ENCODE results near the gene TMEM220.

TMEM220 gene

GRCh38 chr17:10728331-10728892, 1.4 kb downstream of the TMEM220 start:
- no peak for TF ChIP-seq CTCF (conservative IDR thresholded peaks at IDR 0.05; ENCODE audit: low read depth, low read length)
- Histone ChIP-seq H4K20me1 (ENCODE audit: insufficient read depth) (no peaks in the 10 kb centered on the region), H3K79me2 (ENCODE audit: insufficient read depth, low read depth) (no peaks in the 10 kb centered on the region), H3K27me3 (ENCODE audit: insufficient read depth, low read depth) (no peaks in the 10 kb centered on the region), H3K4me3 (IDR thresholded peaks at IDR 0.05; ENCODE audit: insufficient read depth, low read depth, low read length) (no peak overlapping the region), H3K27ac (no peak overlapping the region), H3K4me2 (no peak overlapping the region), H3K4me1 (ENCODE audit: low read depth, poor library complexity, severe bottlenecking) (no peaks in the 10 kb centered on the region), H3K36me3 (ENCODE audit: insufficient read depth) (no peaks in the 10 kb centered on the region), H2AFZ (ENCODE audit: low read depth) (no peak overlapping the region), H3K9ac (no peak overlapping the region)

GRCh38 chr17:10727192-10727591, 2.6 kb downstream of the TMEM220 start:
- Histone ChIP-seq H3K9ac (no peak overlapping the region), H3K4me2 (no peak overlapping the region), H2AFZ (ENCODE audit: low read depth) (no peak overlapping the region), H3K36me3 (ENCODE audit: insufficient read depth) (no peaks in the 10 kb centered on the region), H3K27me3 (ENCODE audit: insufficient read depth, low read depth) (no peaks in the 10 kb centered on the region), H4K20me1 (ENCODE audit: insufficient read depth) (no peaks in the 10 kb centered on the region), H3K27ac (no peak overlapping the region), H3K79me2 (ENCODE audit: insufficient read depth, low read depth) (no peaks in the 10 kb centered on the region), H3K4me1 (ENCODE audit: low read depth, poor library complexity, severe bottlenecking) (no peaks in the 10 kb centered on the region), H3K4me3 (IDR thresholded peaks at IDR 0.05; ENCODE audit: insufficient read depth, low read depth, low read length) (no peak overlapping the region)
- TF ChIP-seq CTCF (conservative IDR thresholded peaks at IDR 0.05; ENCODE audit: low read depth, low read length) = no peak

GRCh38 chr17:10726196-10726595, 3.6 kb downstream of the TMEM220 start:
- Histone ChIP-seq H3K36me3 (ENCODE audit: insufficient read depth) (no peaks in the 10 kb centered on the region), H3K4me2 (no peak overlapping the region), H4K20me1 (ENCODE audit: insufficient read depth) (no peaks in the 10 kb centered on the region), H3K4me3 (IDR thresholded peaks at IDR 0.05; ENCODE audit: insufficient read depth, low read depth, low read length) (no peak overlapping the region), H3K4me1 (ENCODE audit: low read depth, poor library complexity, severe bottlenecking) (no peaks in the 10 kb centered on the region), H3K9ac (no peak overlapping the region), H3K79me2 (ENCODE audit: insufficient read depth, low read depth) (no peaks in the 10 kb centered on the region), H3K27me3 (ENCODE audit: insufficient read depth, low read depth) (no peaks in the 10 kb centered on the region), H3K27ac (no peak overlapping the region), H2AFZ (ENCODE audit: low read depth) (no peak overlapping the region)
- TF ChIP-seq CTCF (conservative IDR thresholded peaks at IDR 0.05; ENCODE audit: low read depth, low read length) = no peak

- Histone ChIP-seq H3K27me3 (ENCODE audit: insufficient read depth, low read depth) (no peaks in the 10 kb centered on the region), H3K4me3 (IDR thresholded peaks at IDR 0.05; ENCODE audit: insufficient read depth, low read depth, low read length) (no peak overlapping the region), H3K4me1 (ENCODE audit: low read depth, poor library complexity, severe bottlenecking) (no peaks in the 10 kb centered on the region), H4K20me1 (ENCODE audit: insufficient read depth) (no peaks in the 10 kb centered on the region), H3K27ac (no peak overlapping the region), H3K9ac (no peak overlapping the region), H3K4me2 (no peak overlapping the region), H3K36me3 (ENCODE audit: insufficient read depth) (no peaks in the 10 kb centered on the region), H3K79me2 (ENCODE audit: insufficient read depth, low read depth) (no peaks in the 10 kb centered on the region), H2AFZ (ENCODE audit: low read depth) (no peak overlapping the region)
- no peak for TF ChIP-seq CTCF (conservative IDR thresholded peaks at IDR 0.05; ENCODE audit: low read depth, low read length)
Measured at GRCh38 chr17:10725262-10725661, 4.6 kb downstream of the TMEM220 start.
